Muscle of leg (tissue), 11 donors: ENCODE results near the gene DCAF11. TPM values are rescaled to one million over a fixed set of nuclear protein-coding genes. Genes with fewer than 3 reads are reported as not detected.

Experiments
- DNase-seq: peaks from one replicate; pipeline ENCODE4 v3.0.0; 2013
- H3K27ac ChIP-seq: one replicate; pipeline ENCODE4 v1.5.1; 2013; ENCODE audit warnings: mild to moderate bottlenecking, low read length, control low read depth
- H3K27me3 ChIP-seq: one replicate; pipeline ENCODE4 v1.6.1; 2013; ENCODE audit warnings: low read length; ENCODE audit not compliant: control insufficient read depth, insufficient read depth
- H3K36me3 ChIP-seq: one replicate; pipeline ENCODE4 v1.6.1; 2013; ENCODE audit warnings: low read length; ENCODE audit not compliant: control insufficient read depth, insufficient read depth
- H3K4me1 ChIP-seq: one replicate; pipeline ENCODE4 v1.6.1; 2013; ENCODE audit warnings: low read length; ENCODE audit not compliant: control insufficient read depth, insufficient read depth
- H3K4me3 ChIP-seq: one replicate; pipeline ENCODE4 v1.5.1; 2013; ENCODE audit warnings: low read length, control low read depth
- H3K9me3 ChIP-seq: replicated peaks from 2 replicates; pipeline ENCODE4 v1.6.1; 2013; ENCODE audit warnings: low read depth, low read length; ENCODE audit not compliant: control insufficient read depth
- WGBS: methylation state at CpG from one replicate; pipeline ENCODE4 v1.1.5; 2013; ENCODE audit warnings: missing lambda C conversion rate; ENCODE audit not compliant: insufficient coverage; 5-methylcytosine and 5-hydroxymethylcytosine counted together
- polyA plus RNA-seq, 8 donors: library from polyadenylated mRNA; unstranded; fragments of 120-200 nt; gene quantifications; one replicate each; pipeline versions ENCODE4 v1.2.1 to v1.2.3, GENCODE V29; 2013; ENCODE audit warnings: inconsistent platforms in 1 of 8, low replicate concordance in 1 of 8; ENCODE audit not compliant: insufficient read length in 8 of 8, insufficient read depth in 1 of 8
- total RNA-seq: library from RNA; stranded (reverse); fragments of 120-200 nt; gene quantifications from one replicate; pipeline ENCODE4 v1.2.4, GENCODE V29; 2013

Gene DCAF11
- total and polyA plus RNA-seq, 9 donors, result 40.2 to 47.8 (median 43.6) TPM

DNA sequence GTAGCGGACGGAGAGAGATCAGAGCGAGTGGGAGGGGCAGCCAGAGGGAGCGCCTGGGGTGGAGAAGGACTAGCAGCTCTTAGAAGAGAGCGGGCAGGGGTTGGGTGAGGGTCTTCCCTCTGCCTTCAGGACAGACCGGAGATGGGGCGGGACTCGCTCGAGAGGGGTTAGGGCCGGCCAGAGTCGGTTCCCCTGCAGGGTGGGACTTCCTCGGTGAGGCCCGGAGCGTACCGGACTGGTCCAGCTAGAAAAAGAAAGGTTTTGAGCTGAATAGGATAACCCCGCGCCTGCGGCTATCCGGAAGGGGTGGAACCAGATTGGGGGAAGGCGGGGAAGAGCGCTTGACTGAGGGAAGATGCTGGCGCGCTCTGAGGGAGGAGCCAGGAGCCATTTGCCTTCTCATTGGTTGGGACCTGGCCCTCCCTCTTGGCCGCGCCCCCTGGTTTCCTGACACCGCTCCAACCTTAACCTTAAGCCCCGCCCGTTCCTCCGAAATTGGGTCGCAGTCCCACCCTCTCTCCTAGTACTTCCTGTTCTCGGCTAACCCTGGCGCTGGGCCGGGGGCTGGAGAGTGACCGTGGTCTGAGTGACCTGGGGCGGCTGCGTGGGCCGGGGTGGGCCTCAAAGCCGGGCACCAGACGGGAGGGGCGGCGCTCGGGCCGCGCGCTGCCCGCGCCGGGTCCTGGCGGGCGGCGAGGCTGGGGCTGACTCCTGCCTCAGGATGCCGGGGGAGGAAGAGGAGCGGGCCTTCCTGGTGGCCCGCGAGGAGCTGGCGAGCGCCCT lies 32.6 kb downstream of the DCAF11 start, which contains the start of gene RNF31:
Gene RNF31 (plus strand): TSS at position 521 of the 783 bp plus-strand sequence. CDS start 201 bp downstream, at position 722.
- Histone ChIP-seq H3K9me3 (no peaks in the 10 kb centered on the region), H3K27ac (peak within 1 kb of the TSS; percentile 97), H3K27me3 (no peaks in the 10 kb centered on the region), H3K36me3 (peaks cover 63% of the 10 kb centered on the region), H3K4me1 (peaks cover 27% of the 10 kb centered on the region), H3K4me3 (peak within 1 kb of the TSS; percentile 63)
- DNase-seq, result peak; percentile 100
- WGBS, result under 1% methylated on average over 55 of the region's 57 CpGs

DNA sequence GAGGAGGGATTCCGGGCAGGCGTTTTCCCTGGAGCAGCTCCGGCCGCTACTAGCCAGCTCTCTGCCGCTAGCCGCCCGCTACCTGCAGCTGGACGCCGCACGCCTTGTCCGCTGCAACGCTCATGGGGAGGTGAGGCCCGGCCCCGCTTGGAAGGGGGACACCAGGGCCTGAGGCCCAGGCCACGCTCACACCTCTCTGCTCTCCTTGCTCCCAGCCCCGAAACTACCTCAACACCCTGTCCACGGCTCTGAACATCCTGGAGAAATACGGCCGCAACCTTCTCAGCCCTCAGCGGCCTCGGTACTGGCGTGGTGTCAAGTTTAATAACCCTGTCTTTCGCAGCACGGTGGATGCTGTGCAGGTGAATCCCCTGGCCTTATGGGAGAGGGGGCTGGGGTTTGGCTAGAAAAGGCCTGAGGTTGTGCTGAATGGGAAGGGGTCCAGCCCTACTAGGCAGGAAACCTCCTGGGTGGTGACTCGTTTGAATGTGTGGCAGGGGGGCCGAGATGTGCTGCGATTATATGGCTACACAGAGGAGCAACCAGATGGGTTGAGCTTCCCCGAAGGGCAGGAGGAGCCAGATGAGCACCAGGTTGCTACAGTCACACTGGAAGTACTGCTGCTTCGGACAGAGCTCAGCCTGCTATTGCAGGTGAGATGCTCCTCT lies 33.3 kb downstream of the DCAF11 start:
- 7% methylated on average over 23 of the region's 29 CpGs for WGBS
- no peaks in the 10 kb centered on the region for H3K27me3 ChIP-seq
- no peak for DNase-seq
- H3K27ac ChIP-seq, result peak overlapping the region; percentile 57
- H3K9me3 ChIP-seq, result no peaks in the 10 kb centered on the region
- H3K4me3 ChIP-seq, result peak overlapping the region; percentile 63
- H3K4me1 ChIP-seq, result peaks cover 25% of the 10 kb centered on the region
- H3K36me3 ChIP-seq, result peaks cover 68% of the 10 kb centered on the region

DNA sequence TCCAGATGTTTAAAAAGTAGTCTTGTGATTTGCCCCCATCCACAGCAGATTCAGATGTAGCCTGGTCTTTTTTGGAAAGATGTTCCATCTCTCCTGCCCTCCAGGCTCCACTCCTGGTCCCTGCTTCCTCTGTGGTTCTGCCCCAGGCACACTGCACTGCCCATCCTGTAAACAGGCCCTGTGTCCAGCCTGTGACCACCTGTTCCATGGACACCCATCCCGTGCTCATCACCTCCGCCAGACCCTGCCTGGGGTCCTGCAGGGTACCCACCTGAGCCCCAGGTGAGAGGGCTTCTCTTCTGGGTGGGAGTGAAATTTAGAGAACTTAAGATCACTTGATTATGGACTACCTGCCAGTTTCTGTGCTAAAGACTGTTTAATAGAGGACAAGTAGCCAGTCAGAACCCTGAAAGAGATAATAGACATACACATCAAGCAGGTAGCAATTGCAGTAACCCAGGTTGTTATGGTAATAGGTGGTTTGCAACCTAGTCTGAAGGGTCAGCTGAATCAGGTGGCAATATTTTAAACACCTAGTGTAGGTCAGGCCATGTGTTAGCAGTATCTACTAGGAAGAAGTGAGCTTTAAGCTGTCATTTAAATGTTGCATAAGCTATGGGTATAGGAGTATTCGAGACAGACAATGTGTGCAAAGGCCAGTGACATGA lies 34.9 kb downstream of the DCAF11 start:
- DNase-seq, result peak; percentile 1

DNA sequence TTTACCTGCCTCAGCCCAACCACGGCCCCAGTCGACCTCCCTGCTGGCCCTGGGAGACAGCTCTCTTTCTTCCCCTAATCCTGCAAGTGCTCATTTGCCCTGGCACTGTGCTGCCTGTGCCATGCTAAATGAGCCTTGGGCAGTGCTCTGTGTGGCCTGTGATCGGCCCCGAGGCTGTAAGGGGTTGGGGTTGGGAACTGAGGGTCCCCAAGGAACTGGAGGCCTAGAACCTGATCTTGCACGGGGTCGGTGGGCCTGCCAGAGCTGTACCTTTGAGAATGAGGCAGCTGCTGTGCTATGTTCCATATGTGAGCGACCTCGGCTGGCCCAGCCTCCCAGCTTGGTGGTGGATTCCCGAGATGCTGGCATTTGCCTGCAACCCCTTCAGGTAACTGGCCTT lies 35.5 kb downstream of the DCAF11 start:
- Histone ChIP-seq H3K27me3 (no peaks in the 10 kb centered on the region), H3K9me3 (no peaks in the 10 kb centered on the region), H3K4me1 (peaks cover 22% of the 10 kb centered on the region), H3K4me3 (no peak overlapping the region), H3K36me3 (peaks cover 60% of the 10 kb centered on the region), H3K27ac (no peak overlapping the region)
- WGBS, result 92% methylated on average over 9 of the region's 9 CpGs
- DNase-seq, result no peak

More for the DNA sequence above, 34.9 kb downstream of the DCAF11 start:
- Histone ChIP-seq H3K27me3 (no peaks in the 10 kb centered on the region), H3K9me3 (no peaks in the 10 kb centered on the region), H3K4me1 (peaks cover 25% of the 10 kb centered on the region), H3K27ac (no peak overlapping the region), H3K36me3 (peaks cover 59% of the 10 kb centered on the region), H3K4me3 (no peak overlapping the region)
- WGBS, result 95% methylated on average over 3 of the region's 3 CpGs

DNA sequence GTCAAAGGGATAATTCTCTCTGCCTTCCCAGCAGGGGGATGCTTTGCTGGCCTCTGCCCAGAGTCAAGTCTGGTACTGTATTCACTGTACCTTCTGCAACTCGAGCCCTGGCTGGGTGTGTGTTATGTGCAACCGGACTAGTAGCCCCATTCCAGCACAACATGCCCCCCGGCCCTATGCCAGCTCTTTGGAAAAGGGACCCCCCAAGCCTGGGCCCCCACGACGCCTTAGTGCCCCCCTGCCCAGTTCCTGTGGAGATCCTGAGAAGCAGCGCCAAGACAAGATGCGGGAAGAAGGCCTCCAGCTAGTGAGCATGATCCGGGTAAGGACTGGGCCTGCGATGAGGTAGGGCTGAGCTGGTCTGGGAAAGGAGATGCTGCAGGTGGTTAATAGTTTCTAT lies 36.0 kb downstream of the DCAF11 start:
- Histone ChIP-seq H3K27me3 (no peaks in the 10 kb centered on the region), H3K9me3 (no peaks in the 10 kb centered on the region), H3K36me3 (peaks cover 60% of the 10 kb centered on the region), H3K27ac (no peak overlapping the region), H3K4me3 (no peak overlapping the region), H3K4me1 (peaks cover 17% of the 10 kb centered on the region)
- 83% methylated on average over 7 of the region's 9 CpGs for WGBS
- DNase-seq, result no peak

DNA sequence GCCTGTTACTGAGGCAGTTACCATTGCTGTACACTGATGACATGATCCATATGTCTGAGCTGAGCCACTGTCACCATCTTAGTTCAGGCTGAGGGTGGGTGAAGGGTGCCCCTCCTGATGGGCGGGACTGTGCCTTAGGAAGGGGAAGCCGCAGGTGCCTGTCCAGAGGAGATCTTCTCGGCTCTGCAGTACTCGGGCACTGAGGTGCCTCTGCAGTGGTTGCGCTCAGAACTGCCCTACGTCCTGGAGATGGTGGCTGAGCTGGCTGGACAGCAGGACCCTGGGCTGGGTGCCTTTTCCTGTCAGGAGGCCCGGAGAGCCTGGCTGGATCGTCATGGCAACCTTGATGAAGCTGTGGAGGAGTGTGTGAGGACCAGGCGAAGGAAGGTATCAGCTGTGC lies 36.4 kb downstream of the DCAF11 start:
- peaks cover 13% of the 10 kb centered on the region for H3K4me1 ChIP-seq
- peaks cover 64% of the 10 kb centered on the region for H3K36me3 ChIP-seq
- no peak for DNase-seq
- H3K4me3 ChIP-seq, result no peak overlapping the region
- no peaks in the 10 kb centered on the region for H3K9me3 ChIP-seq
- H3K27ac ChIP-seq, result no peak overlapping the region
- WGBS, result 87% methylated on average over 7 of the region's 9 CpGs
- H3K27me3 ChIP-seq, result no peaks in the 10 kb centered on the region

DNA sequence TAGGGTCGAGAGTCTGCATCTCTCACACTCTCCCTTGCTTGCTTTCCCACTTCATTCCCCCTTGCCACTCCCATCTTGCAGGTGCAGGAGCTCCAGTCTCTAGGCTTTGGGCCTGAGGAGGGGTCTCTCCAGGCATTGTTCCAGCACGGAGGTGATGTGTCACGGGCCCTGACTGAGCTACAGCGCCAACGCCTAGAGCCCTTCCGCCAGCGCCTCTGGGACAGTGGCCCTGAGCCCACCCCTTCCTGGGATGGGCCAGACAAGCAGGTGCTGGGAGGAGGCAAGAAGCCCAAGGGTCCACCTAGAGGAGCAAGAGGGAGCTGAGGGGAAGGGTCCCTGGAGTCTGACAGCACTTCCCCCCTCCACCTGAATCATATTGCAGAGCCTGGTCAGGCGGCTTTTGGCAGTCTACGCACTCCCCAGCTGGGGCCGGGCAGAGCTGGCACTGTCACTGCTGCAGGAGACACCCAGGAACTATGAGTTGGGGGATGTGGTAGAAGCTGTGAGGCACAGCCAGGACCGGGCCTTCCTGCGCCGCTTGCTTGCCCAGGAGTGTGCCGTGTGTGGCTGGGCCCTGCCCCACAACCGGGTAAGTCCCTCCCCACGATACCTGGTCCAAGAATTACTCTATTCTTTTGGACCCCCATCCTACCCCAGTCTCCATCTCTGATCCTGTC lies 37.0 kb downstream of the DCAF11 start:
- no peak for DNase-seq
- Histone ChIP-seq H3K36me3 (peaks cover 68% of the 10 kb centered on the region), H3K4me3 (no peak overlapping the region), H3K27me3 (no peaks in the 10 kb centered on the region), H3K4me1 (peaks cover 10% of the 10 kb centered on the region), H3K9me3 (no peaks in the 10 kb centered on the region), H3K27ac (no peak overlapping the region)
- 89% methylated on average over 8 of the region's 16 CpGs for WGBS

DNA sequence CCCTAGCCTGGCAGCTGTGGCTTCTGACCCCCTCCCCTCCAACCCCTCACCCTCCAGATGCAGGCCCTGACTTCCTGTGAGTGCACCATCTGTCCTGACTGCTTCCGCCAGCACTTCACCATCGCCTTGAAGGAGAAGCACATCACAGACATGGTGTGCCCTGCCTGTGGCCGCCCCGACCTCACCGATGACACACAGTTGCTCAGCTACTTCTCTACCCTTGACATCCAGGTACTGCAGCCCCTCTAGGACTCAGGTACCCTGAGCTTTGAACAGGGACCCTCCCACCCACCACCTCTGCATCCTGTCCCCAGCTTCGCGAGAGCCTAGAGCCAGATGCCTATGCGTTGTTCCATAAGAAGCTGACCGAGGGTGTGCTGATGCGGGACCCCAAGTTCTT lies 40.5 kb downstream of the DCAF11 start:
- Histone ChIP-seq H3K27me3 (no peaks in the 10 kb centered on the region), H3K27ac (no peak overlapping the region), H3K9me3 (no peaks in the 10 kb centered on the region), H3K4me3 (no peak overlapping the region), H3K4me1 (peaks cover 1% of the 10 kb centered on the region), H3K36me3 (peaks cover 75% of the 10 kb centered on the region)
- 93% methylated on average over 8 of the region's 10 CpGs for WGBS
- no peak for DNase-seq

DNA sequence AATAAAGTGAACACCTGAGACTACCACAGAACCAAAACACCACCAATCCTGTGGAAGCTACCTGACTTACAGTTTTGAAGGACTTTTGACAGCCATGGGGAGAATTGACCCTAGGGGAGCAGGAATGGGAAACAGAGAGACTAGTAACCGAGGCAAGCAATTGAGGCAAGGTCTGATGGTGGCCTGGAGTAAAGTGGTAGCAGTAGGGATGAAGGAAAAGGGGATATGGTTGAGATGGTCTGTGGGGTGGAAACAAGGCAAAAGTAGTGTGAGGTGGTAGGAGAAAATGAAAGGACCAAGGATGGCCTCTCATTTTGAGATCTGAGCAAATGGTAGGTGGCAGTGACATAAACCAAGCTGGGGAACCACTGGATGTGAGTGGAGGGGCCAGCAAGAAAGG lies 42.3 kb downstream of the DCAF11 start:
- WGBS, result 90% methylated on average over 1 of the region's 1 CpG
- peaks cover 65% of the 10 kb centered on the region for H3K36me3 ChIP-seq

More for the DNA sequence above, 42.3 kb downstream of the DCAF11 start:
- Histone ChIP-seq H3K27ac (no peak overlapping the region), H3K27me3 (no peaks in the 10 kb centered on the region), H3K4me1 (peaks cover 10% of the 10 kb centered on the region), H3K9me3 (no peaks in the 10 kb centered on the region), H3K4me3 (no peak overlapping the region)
- DNase-seq, result no peak
